ENCODE results near the gene GAB2.

The GAB2 gene

GRCh38 chr11:78262238-78262637 lies 155.4 kb downstream of the GAB2 start:
- H3K9me3 ChIP-seq: no peaks in the 10 kb centered on the region
- no peaks in the 10 kb centered on the region for H3K36me3 ChIP-seq
- no peak overlapping the region for H3K4me3 ChIP-seq (ENCODE audit: low read depth, low read length)
- no peaks in the 10 kb centered on the region for H3K27me3 ChIP-seq
- no peak for DNase-seq
- no peaks in the 10 kb centered on the region for H3K4me1 ChIP-seq
- TF ChIP-seq CTCF (IDR thresholded peaks at IDR 0.05; ENCODE audit: low read depth, low read length): no peak

GRCh38 chr11:78261828-78262227 lies 155.8 kb downstream of the GAB2 start:
- no peaks in the 10 kb centered on the region for H3K36me3 ChIP-seq
- no peaks in the 10 kb centered on the region for H3K9me3 ChIP-seq
- H3K4me1 ChIP-seq: no peaks in the 10 kb centered on the region
- no peak for DNase-seq
- H3K4me3 ChIP-seq (ENCODE audit: low read depth, low read length): no peak overlapping the region
- TF ChIP-seq CTCF (IDR thresholded peaks at IDR 0.05; ENCODE audit: low read depth, low read length): no peak
- H3K27me3 ChIP-seq: no peaks in the 10 kb centered on the region

- no peak overlapping the region for H3K4me3 ChIP-seq (ENCODE audit: low read depth, low read length)
- TF ChIP-seq CTCF (IDR thresholded peaks at IDR 0.05; ENCODE audit: low read depth, low read length): no peak
- no peaks in the 10 kb centered on the region for H3K36me3 ChIP-seq
- no peak for DNase-seq
- no peaks in the 10 kb centered on the region for H3K27me3 ChIP-seq
- no peaks in the 10 kb centered on the region for H3K9me3 ChIP-seq
- no peaks in the 10 kb centered on the region for H3K4me1 ChIP-seq
These were observed 156.3 kb downstream of the GAB2 start for GRCh38 chr11:78261367-78261766.

GRCh38 chr11:78259777-78260487 lies 157.7 kb downstream of the GAB2 start:
- Histone ChIP-seq H3K4me1 (no peaks in the 10 kb centered on the region), H3K36me3 (no peaks in the 10 kb centered on the region), H3K9me3 (no peaks in the 10 kb centered on the region), H3K4me3 (ENCODE audit: low read depth, low read length) (no peak overlapping the region), H3K27me3 (no peaks in the 10 kb centered on the region)
- no peak for DNase-seq
- TF ChIP-seq CTCF (IDR thresholded peaks at IDR 0.05; ENCODE audit: low read depth, low read length): no peak

- H3K4me3 ChIP-seq (ENCODE audit: low read depth, low read length): no peak overlapping the region
- no peaks in the 10 kb centered on the region for H3K36me3 ChIP-seq
- no peaks in the 10 kb centered on the region for H3K9me3 ChIP-seq
- TF ChIP-seq CTCF (IDR thresholded peaks at IDR 0.05; ENCODE audit: low read depth, low read length): no peak
- no peaks in the 10 kb centered on the region for H3K4me1 ChIP-seq
- no peaks in the 10 kb centered on the region for H3K27me3 ChIP-seq
- DNase-seq: no peak
These were observed 160.0 kb downstream of the GAB2 start for GRCh38 chr11:78257654-78258053.

GRCh38 chr11:78256962-78257361 lies 160.7 kb downstream of the GAB2 start:
- no peak for DNase-seq
- Histone ChIP-seq H3K4me1 (no peaks in the 10 kb centered on the region), H3K27me3 (no peaks in the 10 kb centered on the region), H3K36me3 (no peaks in the 10 kb centered on the region), H3K4me3 (ENCODE audit: low read depth, low read length) (no peak overlapping the region), H3K9me3 (no peaks in the 10 kb centered on the region)
- TF ChIP-seq CTCF (IDR thresholded peaks at IDR 0.05; ENCODE audit: low read depth, low read length): no peak
